Stimulated activated CD8-positive, alpha-beta memory T cell treated with anti-CD3 and anti-CD28 coated beads, Interleukin-15, amount 100 ng/mL, for 4 hours (primary cell): ENCODE data around the gene PARP16.

Experiments
- DNase-seq, 2 donors: peaks; one replicate each; pipeline ENCODE4 v3.0.0-alpha.2; 2020; ENCODE audit warnings: low read depth in 2 of 2

Gene PARP16

GRCh38 chr15:65312400-65312916 is 25.8 kb upstream of the PARP16 start:
- DNase-seq, result no peak

GRCh38 chr15:65311760-65312159 is 25.1 kb upstream of the PARP16 start:
- no peak for DNase-seq

GRCh38 chr15:65310431-65311137 is 23.9 kb upstream of the PARP16 start:
- no peak for DNase-seq

GRCh38 chr15:65309882-65310418 is 23.3 kb upstream of the PARP16 start:
- no peak for DNase-seq

GRCh38 chr15:65307978-65308377 is 21.3 kb upstream of the PARP16 start:
- no peak for DNase-seq

- no peak for DNase-seq
Measured at GRCh38 chr15:65306551-65306950, 19.9 kb upstream of the PARP16 start.

- no peak for DNase-seq
Measured at GRCh38 chr15:65305776-65306175, 19.1 kb upstream of the PARP16 start.

GRCh38 chr15:65305150-65305758 is 18.6 kb upstream of the PARP16 start:
- no peak for DNase-seq

GRCh38 chr15:65304381-65305149 is 17.9 kb upstream of the PARP16 start, which contains the start of gene RNU5B-1:
Gene RNU5B-1, plus strand, starts transcription at chr15:65304677.
- peak; percentile 48 to 56 for DNase-seq

- no peak for DNase-seq
Measured at GRCh38 chr15:65303687-65304380, 17.2 kb upstream of the PARP16 start.

GRCh38 chr15:65302061-65302460 is 15.4 kb upstream of the PARP16 start:
- DNase-seq, result no peak

- DNase-seq, result no peak
Measured at GRCh38 chr15:65300924-65301441, 14.3 kb upstream of the PARP16 start.

GRCh38 chr15:65298731-65299130 is 12.0 kb upstream of the PARP16 start:
- DNase-seq, result no peak

- DNase-seq, result no peak
Measured at GRCh38 chr15:65292938-65293518, 6.3 kb upstream of the PARP16 start.

GRCh38 chr15:65290228-65290627 is 3.5 kb upstream of the PARP16 start:
- no peak for DNase-seq

- no peak for DNase-seq
Measured at GRCh38 chr15:65289261-65289854, 2.7 kb upstream of the PARP16 start.

GRCh38 chr15:65287520-65287855 is 805 bp upstream of the PARP16 start:
- no peak for DNase-seq

GRCh38 chr15:65286069-65286703 is 497 bp downstream of the PARP16 start:
- no peak for DNase-seq

- DNase-seq, result no peak
Measured at GRCh38 chr15:65285291-65286068, 1.2 kb downstream of the PARP16 start.
